Measurements from ENCODE around the gene ZNF581.
A peak's percentile ranks its signal among the peaks of the same experiment; 100 is the strongest.

Gene ZNF581

GRCh38 chr19:55666343-55667005 is 23.0 kb downstream of the ZNF581 start:
- DNase-seq (ENCODE audit: low read depth): no peak

- no peak for DNase-seq (ENCODE audit: low read depth)
Observed at GRCh38 chr19:55667006-55667381, 23.5 kb downstream of the ZNF581 start.

GRCh38 chr19:55667511-55667910 is 24.1 kb downstream of the ZNF581 start:
- DNase-seq (ENCODE audit: low read depth): no peak

GRCh38 chr19:55667958-55668357 is 24.5 kb downstream of the ZNF581 start:
- DNase-seq (ENCODE audit: low read depth): no peak

GRCh38 chr19:55668603-55669348 is 25.3 kb downstream of the ZNF581 start:
- no peak for DNase-seq (ENCODE audit: low read depth)

GRCh38 chr19:55669418-55670279 is 26.2 kb downstream of the ZNF581 start:
- DNase-seq (ENCODE audit: low read depth): no peak

- peak; percentile 49 for DNase-seq (ENCODE audit: low read depth)
Observed at GRCh38 chr19:55670280-55671053, 27.0 kb downstream of the ZNF581 start.

- DNase-seq (ENCODE audit: low read depth): no peak
Observed at GRCh38 chr19:55671054-55671378, 27.6 kb downstream of the ZNF581 start.

- no peak for DNase-seq (ENCODE audit: low read depth)
Observed at GRCh38 chr19:55672418-55672817, 29.0 kb downstream of the ZNF581 start.

- DNase-seq (ENCODE audit: low read depth): no peak
Observed at GRCh38 chr19:55673465-55673864, 30.0 kb downstream of the ZNF581 start.

- no peak for DNase-seq (ENCODE audit: low read depth)
Observed at GRCh38 chr19:55673889-55674288, 30.4 kb downstream of the ZNF581 start.

- no peak for DNase-seq (ENCODE audit: low read depth)
Observed at GRCh38 chr19:55674459-55674840, 31.0 kb downstream of the ZNF581 start.

- peak; percentile 97 for DNase-seq (ENCODE audit: low read depth)
Observed at GRCh38 chr19:55674841-55675660, 31.6 kb downstream of the ZNF581 start, which contains the start of gene EPN1. Gene EPN1, plus strand, starts transcription at chr19:55675226. Its CDS starts 3,402 bp downstream, at chr19:55678628.

GRCh38 chr19:55675661-55676354 is 32.4 kb downstream of the ZNF581 start:
- no peak for DNase-seq (ENCODE audit: low read depth)

- DNase-seq (ENCODE audit: low read depth): no peak
Observed at GRCh38 chr19:55676383-55676782, 32.9 kb downstream of the ZNF581 start.

GRCh38 chr19:55676889-55677505 is 33.5 kb downstream of the ZNF581 start:
- DNase-seq (ENCODE audit: low read depth): no peak

GRCh38 chr19:55677572-55678028 is 34.2 kb downstream of the ZNF581 start:
- no peak for DNase-seq (ENCODE audit: low read depth)

- DNase-seq (ENCODE audit: low read depth): no peak
Observed at GRCh38 chr19:55678121-55678671, 34.7 kb downstream of the ZNF581 start.
